MG63 (cell line): ENCODE data around the gene PITPNC1. TPM values are rescaled to one million over a fixed set of nuclear protein-coding genes. Genes with fewer than 3 reads are reported as not detected.
A peak's percentile ranks its signal among the peaks of the same experiment; 100 is the strongest.
"Not testable (repeated sequence)": the region's sequence is repeated elsewhere in the genome, so short reads cannot be mapped to it uniquely, and the experiment has no call there.

ENCODE experiments used
- DNase-seq: peaks from one replicate; pipeline ENCODE4 v3.0.0-alpha.2; 2020
- H3K27me3 ChIP-seq: fragments of 250-450 bp; sonication (Bioruptor Pico); 2 replicates; pipeline ENCODE4 v1.5.1; 2020; ENCODE audit warnings: mild to moderate bottlenecking, moderate library complexity
- H3K36me3 ChIP-seq: fragments of 250-450 bp; sonication (Bioruptor Pico); 2 replicates; pipeline ENCODE4 v1.5.1; 2020; ENCODE audit warnings: mild to moderate bottlenecking, moderate library complexity
- H3K4me3 ChIP-seq: fragments of 250-450 bp; sonication (Bioruptor Pico); 2 replicates; pipeline ENCODE4 v1.5.1; 2020; ENCODE audit warnings: mild to moderate bottlenecking, moderate library complexity
- H3K9me3 ChIP-seq: fragments of 250-450 bp; sonication (Bioruptor Pico); 2 replicates; pipeline ENCODE4 v1.5.1; 2020; ENCODE audit warnings: mild to moderate bottlenecking, moderate library complexity
- total RNA-seq: library from RNA; depleted of rRNA; stranded (reverse); fragments of >200 nt; shearing (Covaris generic); gene quantifications from 2 replicates; pipeline ENCODE4 v1.2.3, GENCODE V29; 2014; ENCODE audit warnings: low replicate concordance

PITPNC1 gene
- total RNA-seq, 1 experiment from 2014 or later: 0.99 TPM

- H3K9me3 ChIP-seq, H3K36me3 ChIP-seq, H3K4me3 ChIP-seq, DNase-seq, H3K27me3 ChIP-seq: not testable (repeated sequence)
Measured at GRCh38 chr17:67480959-67481358, 103.9 kb downstream of the PITPNC1 start.

DNA sequence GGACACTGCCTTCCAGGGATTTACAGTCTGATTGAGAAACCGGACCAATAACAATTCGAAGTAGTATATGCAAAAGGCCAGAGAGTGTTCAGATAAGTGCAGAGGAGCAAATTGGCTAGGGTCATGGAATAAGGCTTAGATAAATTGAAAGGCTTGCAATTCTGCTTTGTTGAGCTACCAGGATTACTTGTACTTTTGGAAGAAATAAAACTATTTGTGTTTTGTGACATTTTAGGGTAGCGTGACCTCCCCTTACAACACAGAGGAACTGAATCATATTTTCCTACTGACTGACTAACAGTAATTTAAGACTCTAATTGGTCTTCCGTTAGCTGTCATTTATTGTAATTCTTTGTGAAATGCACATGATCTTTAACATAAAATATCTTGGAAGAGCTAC, 104.7 kb downstream of the PITPNC1 start:
- no peak overlapping the region for H3K4me3 ChIP-seq
- H3K36me3 ChIP-seq: no peaks in the 10 kb centered on the region
- no peaks in the 10 kb centered on the region for H3K27me3 ChIP-seq
- DNase-seq: no peak
- no peaks in the 10 kb centered on the region for H3K9me3 ChIP-seq

DNA sequence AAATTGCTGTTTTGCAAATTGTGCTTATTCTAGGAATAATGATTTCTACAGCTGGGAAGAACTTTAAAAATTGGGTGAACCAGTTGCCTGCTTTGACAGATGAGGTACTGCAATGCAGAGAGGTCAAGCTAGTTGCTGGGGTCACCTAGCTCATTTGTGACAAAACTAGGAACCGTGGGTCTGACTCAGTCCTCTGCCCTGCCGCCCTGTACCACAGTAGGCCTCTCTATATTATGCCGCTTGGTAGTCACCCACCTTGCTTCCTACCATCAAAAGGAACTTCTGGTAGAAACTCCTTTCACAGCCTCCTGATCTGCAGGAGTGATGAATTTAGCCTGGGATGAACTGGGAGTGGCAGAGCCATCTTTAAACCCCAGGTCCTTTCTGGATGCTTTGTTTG, 105.7 kb downstream of the PITPNC1 start:
- no peaks in the 10 kb centered on the region for H3K36me3 ChIP-seq
- no peaks in the 10 kb centered on the region for H3K9me3 ChIP-seq
- H3K4me3 ChIP-seq: no peak overlapping the region
- H3K27me3 ChIP-seq: no peaks in the 10 kb centered on the region
- no peak for DNase-seq

GRCh38 chr17:67484261-67484660, 107.2 kb downstream of the PITPNC1 start:
- Histone ChIP-seq H3K4me3 (no peak overlapping the region), H3K27me3 (no peaks in the 10 kb centered on the region), H3K9me3 (no peaks in the 10 kb centered on the region), H3K36me3 (no peaks in the 10 kb centered on the region)
- DNase-seq: no peak

- no peaks in the 10 kb centered on the region for H3K27me3 ChIP-seq
- no peak overlapping the region for H3K4me3 ChIP-seq
- H3K36me3 ChIP-seq: no peaks in the 10 kb centered on the region
- H3K9me3 ChIP-seq: no peaks in the 10 kb centered on the region
- no peak for DNase-seq
Measured at GRCh38 chr17:67485666-67486065, 108.6 kb downstream of the PITPNC1 start.

- no peaks in the 10 kb centered on the region for H3K9me3 ChIP-seq
- H3K27me3 ChIP-seq: peaks cover 6% of the 10 kb centered on the region
- no peaks in the 10 kb centered on the region for H3K36me3 ChIP-seq
- no peak overlapping the region for H3K4me3 ChIP-seq
- DNase-seq: no peak
Measured at GRCh38 chr17:67487506-67487905, 110.4 kb downstream of the PITPNC1 start.

- Histone ChIP-seq H3K36me3 (no peaks in the 10 kb centered on the region), H3K9me3 (no peaks in the 10 kb centered on the region), H3K4me3 (no peak overlapping the region), H3K27me3 (peaks cover 7% of the 10 kb centered on the region)
- DNase-seq: peak; percentile 19
Measured at GRCh38 chr17:67488161-67488560, 111.1 kb downstream of the PITPNC1 start.

GRCh38 chr17:67488768-67489167, 111.7 kb downstream of the PITPNC1 start:
- Histone ChIP-seq H3K4me3 (no peak overlapping the region), H3K9me3 (no peaks in the 10 kb centered on the region), H3K36me3 (no peaks in the 10 kb centered on the region), H3K27me3 (peaks cover 7% of the 10 kb centered on the region)
- no peak for DNase-seq

DNA sequence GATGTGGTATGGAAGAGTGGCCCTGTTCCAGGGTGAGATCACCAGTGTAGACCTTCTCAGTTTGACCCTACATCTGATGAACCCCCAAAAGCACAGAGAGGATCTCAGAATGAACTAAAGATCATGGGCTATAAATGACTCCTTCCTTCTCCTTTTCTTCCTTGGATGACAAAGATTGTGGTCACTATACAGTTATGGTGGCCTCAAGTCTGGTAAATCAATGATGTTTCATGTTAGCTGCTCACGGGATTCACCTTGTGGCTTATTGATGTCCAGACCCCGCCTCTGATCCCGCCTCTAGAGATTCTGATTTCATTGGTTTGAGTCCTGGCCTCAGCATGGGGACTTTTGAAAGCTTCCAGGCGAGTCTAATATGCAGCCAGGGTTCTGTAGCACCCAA, 112.2 kb downstream of the PITPNC1 start:
- H3K27me3 ChIP-seq: peaks cover 7% of the 10 kb centered on the region
- no peak overlapping the region for H3K4me3 ChIP-seq
- no peaks in the 10 kb centered on the region for H3K36me3 ChIP-seq
- H3K9me3 ChIP-seq: no peaks in the 10 kb centered on the region
- DNase-seq: no peak

GRCh38 chr17:67490471-67490870, 113.4 kb downstream of the PITPNC1 start:
- peaks cover 7% of the 10 kb centered on the region for H3K27me3 ChIP-seq
- H3K9me3 ChIP-seq: no peaks in the 10 kb centered on the region
- H3K36me3 ChIP-seq: no peaks in the 10 kb centered on the region
- no peak for DNase-seq
- peak overlapping the region; percentile 18 for H3K4me3 ChIP-seq

DNA sequence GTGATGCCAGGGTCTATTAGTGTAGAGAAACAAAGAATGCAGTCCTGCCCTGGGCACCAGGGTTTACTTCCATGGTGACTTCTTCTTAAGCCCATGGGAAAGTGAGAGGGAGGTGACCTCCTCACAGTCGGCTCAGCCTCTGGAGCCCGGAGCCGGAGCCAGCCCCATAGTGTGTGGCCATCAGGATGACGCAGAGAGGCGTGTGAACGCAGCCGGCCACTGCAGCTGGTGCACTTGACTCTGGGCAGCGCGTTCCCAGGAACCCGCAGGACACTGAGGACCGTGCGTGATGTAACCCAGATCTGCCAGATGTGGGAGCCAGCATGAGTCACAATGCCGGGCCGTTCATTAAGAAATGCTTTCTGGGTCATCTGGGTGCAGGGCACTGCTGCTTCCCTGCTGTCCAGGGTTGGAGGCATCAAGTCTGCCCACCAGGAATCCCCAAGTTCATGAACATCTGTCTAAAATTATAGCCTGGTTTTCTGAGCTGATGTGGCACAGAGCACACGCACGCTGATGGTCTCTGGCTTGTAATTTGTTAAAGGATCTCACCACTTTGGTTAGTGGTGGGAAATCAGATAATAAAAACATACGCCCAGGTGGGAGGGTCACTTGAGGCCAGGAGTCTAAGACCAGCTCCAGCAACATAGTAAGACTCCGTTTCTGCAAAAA, 114.1 kb downstream of the PITPNC1 start:
- H3K4me3 ChIP-seq: peak overlapping the region; percentile 18
- H3K27me3 ChIP-seq: peaks cover 7% of the 10 kb centered on the region
- no peaks in the 10 kb centered on the region for H3K9me3 ChIP-seq
- DNase-seq: peak; percentile 95
- no peaks in the 10 kb centered on the region for H3K36me3 ChIP-seq

DNA sequence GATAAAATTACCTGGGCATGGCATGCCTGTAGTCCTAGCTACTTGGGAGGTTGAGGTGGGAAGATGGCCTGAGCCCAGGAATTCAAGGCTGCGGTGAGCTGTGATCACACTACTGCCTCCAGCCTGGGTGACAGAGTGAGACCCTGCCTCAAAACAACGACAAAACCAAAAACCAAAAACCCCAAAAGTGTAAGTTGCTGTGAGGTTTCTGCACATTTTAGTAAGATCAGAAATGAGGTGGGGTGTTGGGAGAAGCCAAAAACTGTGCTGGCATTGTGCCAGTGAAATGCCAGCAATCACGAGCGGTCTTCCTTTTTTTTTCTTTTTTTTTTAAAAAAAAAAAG, 114.6 kb downstream of the PITPNC1 start:
- H3K4me3 ChIP-seq: no peak overlapping the region
- no peak for DNase-seq
- H3K36me3 ChIP-seq: no peaks in the 10 kb centered on the region
- H3K27me3 ChIP-seq: peaks cover 7% of the 10 kb centered on the region
- H3K9me3 ChIP-seq: no peaks in the 10 kb centered on the region

DNA sequence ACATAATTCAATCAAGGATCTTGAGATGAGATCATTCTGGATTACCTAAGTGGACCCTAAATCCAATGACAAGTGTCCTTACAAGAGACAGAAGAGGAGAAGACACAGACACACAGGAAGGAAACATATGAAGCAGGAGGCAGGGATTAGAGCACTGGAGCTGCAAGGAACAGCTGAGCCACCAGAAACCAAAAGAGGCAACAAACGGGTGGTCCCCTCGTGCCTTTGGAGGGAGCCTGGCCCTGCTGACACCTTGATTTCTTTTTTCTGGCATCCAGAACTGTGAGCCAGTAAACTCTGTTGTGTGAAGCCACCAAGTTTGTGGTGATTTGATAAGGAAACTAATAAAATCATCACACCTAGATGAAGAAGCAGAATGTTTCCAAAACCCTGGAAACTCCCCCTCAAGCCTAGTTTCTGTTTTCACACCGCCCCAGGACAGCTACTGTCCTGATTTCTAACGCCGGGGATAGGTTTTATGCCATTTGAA, 115.2 kb downstream of the PITPNC1 start:
- Histone ChIP-seq H3K9me3 (no peaks in the 10 kb centered on the region), H3K27me3 (peaks cover 7% of the 10 kb centered on the region), H3K4me3 (peak overlapping the region; percentile 12), H3K36me3 (no peaks in the 10 kb centered on the region)
- DNase-seq: no peak

DNA sequence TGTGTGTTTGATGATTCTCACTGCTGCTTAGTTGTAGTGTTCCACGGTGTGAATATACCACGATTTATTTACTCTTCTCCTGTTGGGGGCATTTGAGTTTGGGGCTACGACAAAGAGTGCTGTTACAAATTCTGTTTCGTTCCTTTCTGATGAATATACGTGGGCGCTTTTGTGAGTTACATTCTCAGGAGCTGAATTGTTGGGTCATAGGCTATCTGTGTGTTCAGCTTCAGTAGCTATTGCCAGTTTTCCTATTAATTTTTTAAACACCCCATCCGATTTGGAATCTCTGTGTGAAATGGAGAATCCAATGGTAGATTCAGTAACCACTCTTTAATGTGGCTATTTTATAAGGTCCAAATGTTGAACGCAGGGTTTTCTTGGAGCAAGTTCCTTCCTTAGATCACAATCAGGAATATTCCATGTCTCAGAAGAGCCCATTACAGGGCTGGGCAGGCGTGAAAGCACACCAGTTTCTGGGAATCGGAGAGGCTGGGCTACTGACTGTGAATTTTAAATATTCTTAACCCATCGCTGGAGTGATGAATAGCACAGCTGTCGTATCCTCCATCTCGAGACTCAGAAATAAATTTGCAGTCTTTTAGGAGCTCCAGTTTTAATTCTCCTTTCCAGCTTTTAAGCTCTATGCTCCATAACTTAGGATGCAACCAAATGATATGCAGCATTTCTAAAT, 115.9 kb downstream of the PITPNC1 start:
- no peak for DNase-seq
- H3K27me3 ChIP-seq: peaks cover 7% of the 10 kb centered on the region
- H3K36me3 ChIP-seq: no peaks in the 10 kb centered on the region
- H3K4me3 ChIP-seq: peak overlapping the region; percentile 12
- no peaks in the 10 kb centered on the region for H3K9me3 ChIP-seq

GRCh38 chr17:67493812-67494211, 116.7 kb downstream of the PITPNC1 start:
- no peak for DNase-seq
- H3K4me3 ChIP-seq: no peak overlapping the region
- no peaks in the 10 kb centered on the region for H3K36me3 ChIP-seq
- H3K9me3 ChIP-seq: no peaks in the 10 kb centered on the region
- H3K27me3 ChIP-seq: peaks cover 7% of the 10 kb centered on the region

GRCh38 chr17:67495534-67495933, 118.5 kb downstream of the PITPNC1 start:
- H3K27me3 ChIP-seq, H3K4me3 ChIP-seq, DNase-seq, H3K36me3 ChIP-seq, H3K9me3 ChIP-seq: not testable (repeated sequence)

DNA sequence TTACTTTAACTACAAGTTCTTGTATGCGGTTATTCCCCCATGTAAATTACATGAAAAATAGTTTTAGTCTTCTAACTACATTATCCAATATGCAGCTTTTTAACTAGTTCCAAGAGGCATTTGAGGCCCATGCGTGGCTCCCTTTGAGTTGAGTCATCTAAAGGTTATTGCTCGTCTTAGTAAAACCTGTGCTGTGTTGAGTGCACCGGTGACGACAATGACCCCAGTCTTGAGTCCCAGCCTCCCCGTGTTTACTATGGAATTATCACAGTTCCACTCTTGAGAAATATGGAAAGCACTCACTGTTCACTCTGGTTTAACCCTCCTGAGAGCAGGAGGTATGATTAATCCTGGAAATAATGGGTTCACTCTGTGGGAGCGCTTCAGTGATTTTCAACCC, 119.2 kb downstream of the PITPNC1 start:
- H3K9me3 ChIP-seq: no peaks in the 10 kb centered on the region
- H3K4me3 ChIP-seq: no peak overlapping the region
- peaks cover 7% of the 10 kb centered on the region for H3K27me3 ChIP-seq
- DNase-seq: no peak
- no peaks in the 10 kb centered on the region for H3K36me3 ChIP-seq

DNA sequence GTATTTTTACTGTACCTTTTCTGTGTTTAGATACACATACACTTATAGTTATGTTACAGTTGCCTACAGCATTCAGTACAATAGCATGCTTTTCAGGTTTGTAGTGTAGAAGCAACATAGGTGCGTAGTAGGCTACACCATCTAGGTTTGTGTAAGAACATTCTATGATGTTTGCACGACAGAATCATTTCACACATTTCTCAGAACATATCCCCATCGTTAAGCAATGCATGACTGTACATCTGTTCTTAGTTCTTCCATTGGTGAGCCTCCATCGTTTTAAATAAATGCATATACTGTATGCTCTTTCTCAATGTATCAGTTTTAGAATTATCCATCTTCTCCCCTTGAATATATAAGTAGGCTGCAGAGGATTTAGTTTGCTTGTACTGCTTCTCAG, 122.6 kb downstream of the PITPNC1 start:
- no peaks in the 10 kb centered on the region for H3K36me3 ChIP-seq
- H3K27me3 ChIP-seq: no peaks in the 10 kb centered on the region
- no peak overlapping the region for H3K4me3 ChIP-seq
- DNase-seq: no peak
- no peaks in the 10 kb centered on the region for H3K9me3 ChIP-seq
